ENCODE measurements around the gene PLXNB3. TPM values are rescaled to one million over a fixed set of nuclear protein-coding genes. Genes with fewer than 3 reads are reported as not detected.
"Not testable (repeated sequence)": the region's sequence is repeated elsewhere in the genome, so short reads cannot be mapped to it uniquely, and the experiment has no call there.

PLXNB3 gene
- total and polyA plus RNA-seq, 4 donors = 0.11 to 0.69 (median 0.46) TPM

DNA sequence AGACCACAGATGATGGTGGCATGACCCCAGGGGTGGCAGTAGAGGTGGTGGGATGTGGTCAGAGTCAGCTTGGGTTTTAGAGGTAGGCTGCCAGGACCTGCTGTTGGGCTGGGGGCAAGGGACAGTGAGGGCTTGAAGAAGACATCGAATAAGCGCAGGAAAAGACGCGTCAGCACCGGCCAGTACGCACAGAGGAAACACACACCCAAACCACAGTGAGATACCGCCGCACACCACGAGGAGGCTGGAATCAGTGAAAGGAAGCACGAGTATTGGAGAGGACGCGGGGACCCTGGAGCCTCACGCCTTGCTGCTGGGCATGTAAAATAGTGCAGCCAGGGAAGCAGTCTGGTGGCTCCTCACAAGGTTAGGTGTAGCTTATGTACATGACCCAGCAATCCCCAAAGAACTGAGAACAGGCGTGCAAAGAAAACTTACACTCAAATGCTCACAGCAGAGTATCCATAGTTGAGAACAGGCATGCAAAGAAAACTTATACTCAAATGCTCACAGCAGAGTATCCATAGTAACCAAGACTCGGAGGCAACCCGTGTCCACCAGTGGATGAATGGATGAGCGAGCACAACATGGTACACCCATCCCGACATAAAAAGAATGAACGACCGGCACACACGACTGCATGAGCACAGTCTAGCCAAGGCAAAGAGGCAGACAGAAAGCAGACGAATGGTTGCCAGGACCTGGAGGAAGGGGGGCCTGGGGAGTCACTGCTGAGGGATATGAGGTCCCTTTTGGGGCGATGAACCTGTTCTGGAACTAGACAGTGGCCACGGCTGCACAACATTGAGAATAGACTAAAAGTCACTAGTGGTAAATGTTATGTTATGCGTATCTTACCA, 53.0 kb downstream of the PLXNB3 start:
- peaks cover 0 to 2% (median 1%) of the 10 kb centered on the region in 4 donors for H3K4me1 ChIP-seq (ENCODE audit: control insufficient read depth in 4 of 4, insufficient read depth in 4 of 4, low read length in 3 of 4)
- peaks cover 0 to 4% (median 0%) of the 10 kb centered on the region in 4 donors for H3K27me3 ChIP-seq (ENCODE audit: control insufficient read depth in 4 of 4, insufficient read depth in 4 of 4, low read length in 3 of 4)
- no peak for DNase-seq (ENCODE audit: low spot score)
- no peak overlapping the region for H3K27ac ChIP-seq (ENCODE audit: low read depth in 1 of 2, low read length in 2 of 2)
- no peaks in the 10 kb centered on the region for H3K36me3 ChIP-seq (ENCODE audit: control insufficient read depth in 4 of 4, insufficient read depth in 3 of 4, low read depth in 1 of 4, low read length in 3 of 4)
- TF ChIP-seq, protein P1, sequence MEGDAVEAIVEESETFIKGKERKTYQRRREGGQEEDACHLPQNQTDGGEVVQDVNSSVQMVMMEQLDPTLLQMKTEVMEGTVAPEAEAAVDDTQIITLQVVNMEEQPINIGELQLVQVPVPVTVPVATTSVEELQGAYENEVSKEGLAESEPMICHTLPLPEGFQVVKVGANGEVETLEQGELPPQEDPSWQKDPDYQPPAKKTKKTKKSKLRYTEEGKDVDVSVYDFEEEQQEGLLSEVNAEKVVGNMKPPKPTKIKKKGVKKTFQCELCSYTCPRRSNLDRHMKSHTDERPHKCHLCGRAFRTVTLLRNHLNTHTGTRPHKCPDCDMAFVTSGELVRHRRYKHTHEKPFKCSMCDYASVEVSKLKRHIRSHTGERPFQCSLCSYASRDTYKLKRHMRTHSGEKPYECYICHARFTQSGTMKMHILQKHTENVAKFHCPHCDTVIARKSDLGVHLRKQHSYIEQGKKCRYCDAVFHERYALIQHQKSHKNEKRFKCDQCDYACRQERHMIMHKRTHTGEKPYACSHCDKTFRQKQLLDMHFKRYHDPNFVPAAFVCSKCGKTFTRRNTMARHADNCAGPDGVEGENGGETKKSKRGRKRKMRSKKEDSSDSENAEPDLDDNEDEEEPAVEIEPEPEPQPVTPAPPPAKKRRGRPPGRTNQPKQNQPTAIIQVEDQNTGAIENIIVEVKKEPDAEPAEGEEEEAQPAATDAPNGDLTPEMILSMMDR (IDR thresholded peaks at IDR 0.05; ENCODE audit: low read depth, low read length, missing input control) = no peak
- TF ChIP-seq EGR1 (IDR thresholded peaks at IDR 0.05; ENCODE audit: low read depth in 2 of 2) = no peak
- no peak for TF ChIP-seq YY1 (IDR thresholded peaks at IDR 0.05)
- no peak for TF ChIP-seq JUND (IDR thresholded peaks at IDR 0.05)
- TF ChIP-seq NR2F2 (IDR thresholded peaks at IDR 0.05) = no peak
- TF ChIP-seq, protein P2, sequence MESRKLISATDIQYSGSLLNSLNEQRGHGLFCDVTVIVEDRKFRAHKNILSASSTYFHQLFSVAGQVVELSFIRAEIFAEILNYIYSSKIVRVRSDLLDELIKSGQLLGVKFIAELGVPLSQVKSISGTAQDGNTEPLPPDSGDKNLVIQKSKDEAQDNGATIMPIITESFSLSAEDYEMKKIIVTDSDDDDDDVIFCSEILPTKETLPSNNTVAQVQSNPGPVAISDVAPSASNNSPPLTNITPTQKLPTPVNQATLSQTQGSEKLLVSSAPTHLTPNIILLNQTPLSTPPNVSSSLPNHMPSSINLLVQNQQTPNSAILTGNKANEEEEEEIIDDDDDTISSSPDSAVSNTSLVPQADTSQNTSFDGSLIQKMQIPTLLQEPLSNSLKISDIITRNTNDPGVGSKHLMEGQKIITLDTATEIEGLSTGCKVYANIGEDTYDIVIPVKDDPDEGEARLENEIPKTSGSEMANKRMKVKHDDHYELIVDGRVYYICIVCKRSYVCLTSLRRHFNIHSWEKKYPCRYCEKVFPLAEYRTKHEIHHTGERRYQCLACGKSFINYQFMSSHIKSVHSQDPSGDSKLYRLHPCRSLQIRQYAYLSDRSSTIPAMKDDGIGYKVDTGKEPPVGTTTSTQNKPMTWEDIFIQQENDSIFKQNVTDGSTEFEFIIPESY (IDR thresholded peaks at IDR 0.05) = no peak
- no peak for TF ChIP-seq SP1 (IDR thresholded peaks at IDR 0.05)
- TF ChIP-seq, protein P3, sequence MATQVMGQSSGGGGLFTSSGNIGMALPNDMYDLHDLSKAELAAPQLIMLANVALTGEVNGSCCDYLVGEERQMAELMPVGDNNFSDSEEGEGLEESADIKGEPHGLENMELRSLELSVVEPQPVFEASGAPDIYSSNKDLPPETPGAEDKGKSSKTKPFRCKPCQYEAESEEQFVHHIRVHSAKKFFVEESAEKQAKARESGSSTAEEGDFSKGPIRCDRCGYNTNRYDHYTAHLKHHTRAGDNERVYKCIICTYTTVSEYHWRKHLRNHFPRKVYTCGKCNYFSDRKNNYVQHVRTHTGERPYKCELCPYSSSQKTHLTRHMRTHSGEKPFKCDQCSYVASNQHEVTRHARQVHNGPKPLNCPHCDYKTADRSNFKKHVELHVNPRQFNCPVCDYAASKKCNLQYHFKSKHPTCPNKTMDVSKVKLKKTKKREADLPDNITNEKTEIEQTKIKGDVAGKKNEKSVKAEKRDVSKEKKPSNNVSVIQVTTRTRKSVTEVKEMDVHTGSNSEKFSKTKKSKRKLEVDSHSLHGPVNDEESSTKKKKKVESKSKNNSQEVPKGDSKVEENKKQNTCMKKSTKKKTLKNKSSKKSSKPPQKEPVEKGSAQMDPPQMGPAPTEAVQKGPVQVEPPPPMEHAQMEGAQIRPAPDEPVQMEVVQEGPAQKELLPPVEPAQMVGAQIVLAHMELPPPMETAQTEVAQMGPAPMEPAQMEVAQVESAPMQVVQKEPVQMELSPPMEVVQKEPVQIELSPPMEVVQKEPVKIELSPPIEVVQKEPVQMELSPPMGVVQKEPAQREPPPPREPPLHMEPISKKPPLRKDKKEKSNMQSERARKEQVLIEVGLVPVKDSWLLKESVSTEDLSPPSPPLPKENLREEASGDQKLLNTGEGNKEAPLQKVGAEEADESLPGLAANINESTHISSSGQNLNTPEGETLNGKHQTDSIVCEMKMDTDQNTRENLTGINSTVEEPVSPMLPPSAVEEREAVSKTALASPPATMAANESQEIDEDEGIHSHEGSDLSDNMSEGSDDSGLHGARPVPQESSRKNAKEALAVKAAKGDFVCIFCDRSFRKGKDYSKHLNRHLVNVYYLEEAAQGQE (IDR thresholded peaks at IDR 0.05) = no peak
- no peak for TF ChIP-seq RAD21 (IDR thresholded peaks at IDR 0.05)
- no peak for TF ChIP-seq GABPA (IDR thresholded peaks at IDR 0.05 in 1 of 2, conservative IDR thresholded peaks at IDR 0.05 in 1 of 2)
- no peak for TF ChIP-seq HNF4A (conservative IDR thresholded peaks at IDR 0.05)
- TF ChIP-seq, protein P4, sequence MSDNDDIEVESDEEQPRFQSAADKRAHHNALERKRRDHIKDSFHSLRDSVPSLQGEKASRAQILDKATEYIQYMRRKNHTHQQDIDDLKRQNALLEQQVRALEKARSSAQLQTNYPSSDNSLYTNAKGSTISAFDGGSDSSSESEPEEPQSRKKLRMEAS (IDR thresholded peaks at IDR 0.05) = no peak
- no peaks in the 10 kb centered on the region for H3K9me3 ChIP-seq (ENCODE audit: control insufficient read depth in 4 of 4, low read length in 3 of 4)
- WGBS = 70% methylated on average over 25 of the region's 25 CpGs
- H3K4me3 ChIP-seq (ENCODE audit: low read depth in 1 of 3, low read length in 3 of 3) = no peak overlapping the region
- H3K9ac ChIP-seq (ENCODE audit: low read depth in 1 of 2, low read length in 2 of 2) = no peak overlapping the region

DNA sequence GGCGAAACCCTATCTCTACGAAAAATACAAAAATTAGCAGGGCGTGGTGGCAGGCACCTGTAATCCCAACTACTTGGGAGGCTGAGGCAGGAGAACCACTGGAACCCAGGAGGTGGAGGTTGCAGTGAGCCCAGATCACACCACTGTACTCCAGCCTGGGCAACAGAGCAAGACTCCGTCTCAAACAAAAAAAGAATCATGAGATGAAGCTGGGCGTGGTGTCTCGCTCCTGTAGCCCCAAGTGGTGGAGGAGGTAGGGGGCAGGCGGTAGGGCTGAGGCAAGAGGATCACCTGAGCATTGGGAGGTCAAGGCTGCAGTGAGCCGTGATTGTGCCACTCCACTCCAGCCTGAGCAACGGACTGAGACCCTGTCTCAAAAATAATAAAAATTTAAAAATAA, 54.0 kb downstream of the PLXNB3 start:
- not testable (repeated sequence) for H3K27me3 ChIP-seq (ENCODE audit: control insufficient read depth in 4 of 4, insufficient read depth in 4 of 4, low read length in 3 of 4); H3K4me3 ChIP-seq (ENCODE audit: low read depth in 1 of 3, low read length in 3 of 3); H3K9me3 ChIP-seq (ENCODE audit: control insufficient read depth in 4 of 4, low read length in 3 of 4); H3K9ac ChIP-seq (ENCODE audit: low read depth in 1 of 2, low read length in 2 of 2); H3K36me3 ChIP-seq (ENCODE audit: control insufficient read depth in 4 of 4, insufficient read depth in 3 of 4, low read depth in 1 of 4, low read length in 3 of 4); DNase-seq (ENCODE audit: low spot score); H3K4me1 ChIP-seq (ENCODE audit: control insufficient read depth in 4 of 4, insufficient read depth in 4 of 4, low read length in 3 of 4); H3K27ac ChIP-seq (ENCODE audit: low read depth in 1 of 2, low read length in 2 of 2)
- 82% methylated on average over 9 of the region's 9 CpGs for WGBS
